WTC11 (cell line): ENCODE data around the gene SCAF11.

ENCODE experiments used
- CTCF ChIP-seq: fragments of 200-600 bp; IDR thresholded peaks from 2 replicates; pipeline ENCODE4 v1.8.0; 2022; ENCODE audit warnings: antibody characterized with exemption
- ESRRA ChIP-seq: sonication (generic); formaldehyde crosslinking; IDR thresholded peaks from 2 replicates; pipeline ENCODE4 v1.8.1; 2022; ENCODE audit warnings: mild to moderate bottlenecking, missing genetic modification reagents, borderline replicate concordance
- JUN ChIP-seq: sonication (generic); formaldehyde crosslinking; IDR thresholded peaks from 2 replicates; pipeline ENCODE4 v1.8.0; 2023; ENCODE audit warnings: mild to moderate bottlenecking, missing genetic modification reagents
- SP1 ChIP-seq: sonication (generic); formaldehyde crosslinking; conservative IDR thresholded peaks from 2 replicates; pipeline ENCODE4 v1.8.1; 2022; ENCODE audit warnings: missing genetic modification reagents
- ZNF423 ChIP-seq: fragments of 250-450 bp; sonication (Bioruptor Pico); IDR thresholded peaks from 2 replicates; pipeline ENCODE4 v2.1.2; 2022; ENCODE audit warnings: mild to moderate bottlenecking, moderate library complexity
- TF ChIP-seq, protein P1 (sequence below): sonication (generic); formaldehyde crosslinking; IDR thresholded peaks from 2 replicates; pipeline ENCODE4 v1.8.1; 2023; ENCODE audit warnings: mild to moderate bottlenecking, missing genetic modification reagents, moderate library complexity

GRCh38 chr12:45975506-45975905, 14.9 kb downstream of the SCAF11 start:
- TF ChIP-seq, protein P1, sequence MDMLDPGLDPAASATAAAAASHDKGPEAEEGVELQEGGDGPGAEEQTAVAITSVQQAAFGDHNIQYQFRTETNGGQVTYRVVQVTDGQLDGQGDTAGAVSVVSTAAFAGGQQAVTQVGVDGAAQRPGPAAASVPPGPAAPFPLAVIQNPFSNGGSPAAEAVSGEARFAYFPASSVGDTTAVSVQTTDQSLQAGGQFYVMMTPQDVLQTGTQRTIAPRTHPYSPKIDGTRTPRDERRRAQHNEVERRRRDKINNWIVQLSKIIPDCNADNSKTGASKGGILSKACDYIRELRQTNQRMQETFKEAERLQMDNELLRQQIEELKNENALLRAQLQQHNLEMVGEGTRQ (CRISPR knock-in tag), result no peak
- no peak for TF ChIP-seq CTCF
- no peak for TF ChIP-seq SP1 (CRISPR knock-in tag)
- TF ChIP-seq JUN, result no peak
- TF ChIP-seq ZNF423 (CRISPR knock-in tag), result no peak
- no peak for TF ChIP-seq ESRRA (CRISPR knock-in tag)
